Colonic mucosa (tissue), 4 donors: Measurements from ENCODE around the gene VPS8. TPM values are rescaled to one million over a fixed set of nuclear protein-coding genes. Genes with fewer than 3 reads are reported as not detected.

Experiments
- DNase-seq: peaks from one replicate; pipeline ENCODE4 v3.0.0-alpha.2; 2020
- H3K27ac ChIP-seq: fragments of 200-600 bp; one replicate; pipeline ENCODE4 v1.8.0; 2021
- H3K27me3 ChIP-seq: fragments of 200-600 bp; one replicate; pipeline ENCODE4 v1.8.0; 2021
- H3K36me3 ChIP-seq: fragments of 200-600 bp; one replicate; pipeline ENCODE4 v1.8.0; 2021
- H3K4me1 ChIP-seq: fragments of 200-600 bp; one replicate; pipeline ENCODE4 v1.8.0; 2021; ENCODE audit warnings: mild to moderate bottlenecking
- H3K4me3 ChIP-seq: fragments of 200-600 bp; one replicate; pipeline ENCODE4 v1.8.0; 2021
- H3K9ac ChIP-seq, 2 donors: one replicate each; pipeline ENCODE4 v1.7.0; 2013; ENCODE audit warnings: control low read depth in 2 of 2, low read depth in 2 of 2, low read length in 2 of 2
- H3K9me3 ChIP-seq: fragments of 200-600 bp; one replicate; pipeline ENCODE4 v1.8.0; 2021
- CTCF ChIP-seq: fragments of 200-600 bp; IDR thresholded peaks from one replicate; pipeline ENCODE4 v1.8.0; 2022; ENCODE audit warnings: antibody characterized with exemption, mild to moderate bottlenecking
- intact Hi-C: fragments of 100-400 bp; cut with DNase I; formaldehyde crosslinking; loops from one replicate; pipeline ENCODE4 v1.14.1; 2022
- total RNA-seq, 2 donors: library from RNA; stranded (reverse); fragmentation: NEBNext Ultra II Directional in 1 of 2; extraction: Animal tissue kit (Norgen Biotek cat#: 25700) in 1 of 2; gene quantifications; one replicate each; pipeline ENCODE4 v1.2.1, GENCODE V29; 2021
- donor health status: healthy.
- donor health status: DM: no; HTN: no; CAD: no.
- donor health status: DM: no; HTN: no; CAD: no.

VPS8 gene
- total RNA-seq, 2 donors from 2014 or later = 43.7 to 54.8 TPM

- TF ChIP-seq CTCF = no peak
- H3K4me1 ChIP-seq = no peaks in the 10 kb centered on the region
- no peak for DNase-seq
- intact Hi-C loops = no loop called here
- H3K4me3 ChIP-seq = no peak overlapping the region
- no peaks in the 10 kb centered on the region for H3K27me3 ChIP-seq
- H3K36me3 ChIP-seq = no peaks in the 10 kb centered on the region
- H3K9ac ChIP-seq = no peak overlapping the region
- no peak overlapping the region for H3K27ac ChIP-seq
- H3K9me3 ChIP-seq = no peaks in the 10 kb centered on the region
Measured at GRCh38 chr3:185021256-185021655, 209.3 kb downstream of the VPS8 start.

GRCh38 chr3:185024406-185024805 lies 212.4 kb downstream of the VPS8 start:
- no peaks in the 10 kb centered on the region for H3K4me1 ChIP-seq
- H3K27me3 ChIP-seq = no peaks in the 10 kb centered on the region
- H3K9me3 ChIP-seq = no peaks in the 10 kb centered on the region
- no peak for DNase-seq
- intact Hi-C loops = no loop called here
- TF ChIP-seq CTCF = no peak
- H3K9ac ChIP-seq = no peak overlapping the region
- H3K4me3 ChIP-seq = no peak overlapping the region
- no peak overlapping the region for H3K27ac ChIP-seq
- no peaks in the 10 kb centered on the region for H3K36me3 ChIP-seq

- no peak overlapping the region for H3K4me3 ChIP-seq
- intact Hi-C loops = no loop called here
- DNase-seq = no peak
- no peaks in the 10 kb centered on the region for H3K4me1 ChIP-seq
- TF ChIP-seq CTCF = no peak
- H3K27ac ChIP-seq = no peak overlapping the region
- no peak overlapping the region for H3K9ac ChIP-seq
- no peaks in the 10 kb centered on the region for H3K36me3 ChIP-seq
- no peaks in the 10 kb centered on the region for H3K27me3 ChIP-seq
- H3K9me3 ChIP-seq = no peaks in the 10 kb centered on the region
Measured at GRCh38 chr3:185024966-185025365, 213.0 kb downstream of the VPS8 start.

- no peak for TF ChIP-seq CTCF
- no peak overlapping the region for H3K27ac ChIP-seq
- no peak overlapping the region for H3K9ac ChIP-seq
- H3K4me1 ChIP-seq = no peaks in the 10 kb centered on the region
- no peak for DNase-seq
- H3K9me3 ChIP-seq = no peaks in the 10 kb centered on the region
- H3K27me3 ChIP-seq = no peaks in the 10 kb centered on the region
- intact Hi-C loops = no loop called here
- no peak overlapping the region for H3K4me3 ChIP-seq
- no peaks in the 10 kb centered on the region for H3K36me3 ChIP-seq
Measured at GRCh38 chr3:185028121-185028520, 216.2 kb downstream of the VPS8 start.

- intact Hi-C loops = no loop called here
- no peaks in the 10 kb centered on the region for H3K27me3 ChIP-seq
- no peak overlapping the region for H3K4me3 ChIP-seq
- H3K9me3 ChIP-seq = no peaks in the 10 kb centered on the region
- H3K27ac ChIP-seq = no peak overlapping the region
- no peak for DNase-seq
- no peak overlapping the region for H3K9ac ChIP-seq
- TF ChIP-seq CTCF = no peak
- H3K4me1 ChIP-seq = no peaks in the 10 kb centered on the region
- H3K36me3 ChIP-seq = no peaks in the 10 kb centered on the region
Measured at GRCh38 chr3:185029086-185029485, 217.1 kb downstream of the VPS8 start.

- no peak for TF ChIP-seq CTCF
- H3K27ac ChIP-seq = no peak overlapping the region
- intact Hi-C loops = no loop called here
- no peak overlapping the region for H3K9ac ChIP-seq
- H3K27me3 ChIP-seq = no peaks in the 10 kb centered on the region
- no peak overlapping the region for H3K4me3 ChIP-seq
- no peaks in the 10 kb centered on the region for H3K4me1 ChIP-seq
- no peaks in the 10 kb centered on the region for H3K36me3 ChIP-seq
- no peak for DNase-seq
- no peaks in the 10 kb centered on the region for H3K9me3 ChIP-seq
Measured at GRCh38 chr3:185030399-185030798, 218.4 kb downstream of the VPS8 start.
